ENCODE results near the gene LAMA2.

LAMA2 gene

GRCh38 chr6:129279343-129280292 is 396.7 kb downstream of the LAMA2 start:
- no peak for TF ChIP-seq CTCF (IDR thresholded peaks at IDR 0.05; ENCODE audit: low read depth, low read length)

GRCh38 chr6:129280293-129280644 is 397.3 kb downstream of the LAMA2 start:
- no peak overlapping the region for H3K4me3 ChIP-seq (ENCODE audit: low read depth, low read length)

More at GRCh38 chr6:129279343-129280292, 396.7 kb downstream of the LAMA2 start:
- H3K4me3 ChIP-seq (ENCODE audit: low read depth, low read length) = no peak overlapping the region

GRCh38 chr6:129280749-129281148 is 397.8 kb downstream of the LAMA2 start:
- no peak overlapping the region for H3K4me3 ChIP-seq (ENCODE audit: low read depth, low read length)
- no peak for TF ChIP-seq CTCF (IDR thresholded peaks at IDR 0.05; ENCODE audit: low read depth, low read length)

More at GRCh38 chr6:129280293-129280644, 397.3 kb downstream of the LAMA2 start:
- no peak for TF ChIP-seq CTCF (IDR thresholded peaks at IDR 0.05; ENCODE audit: low read depth, low read length)

- TF ChIP-seq CTCF (IDR thresholded peaks at IDR 0.05; ENCODE audit: low read depth, low read length) = no peak
- H3K4me3 ChIP-seq (ENCODE audit: low read depth, low read length) = no peak overlapping the region
Observed at GRCh38 chr6:129281168-129281796, 398.3 kb downstream of the LAMA2 start.

DNA sequence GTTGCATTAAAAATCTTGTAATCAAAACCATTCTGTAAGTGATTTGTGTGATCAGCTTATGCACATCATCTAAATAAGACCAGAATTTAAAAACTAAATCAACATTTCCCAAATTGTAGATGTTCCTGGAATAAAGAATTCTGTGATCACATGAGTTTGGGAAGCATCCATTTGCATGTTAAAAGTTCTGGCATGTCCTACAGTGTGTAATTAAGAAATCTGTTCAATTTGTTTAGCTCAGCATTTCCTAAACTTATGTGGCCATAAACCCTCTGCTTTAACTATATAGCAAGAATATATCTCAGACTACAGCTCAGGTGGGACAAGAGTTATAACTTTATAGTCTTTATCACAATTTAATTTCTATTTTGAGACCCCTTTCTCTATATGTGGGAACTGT is 399.1 kb downstream of the LAMA2 start:
- TF ChIP-seq CTCF (IDR thresholded peaks at IDR 0.05; ENCODE audit: low read depth, low read length) = no peak
- no peak overlapping the region for H3K4me3 ChIP-seq (ENCODE audit: low read depth, low read length)

DNA sequence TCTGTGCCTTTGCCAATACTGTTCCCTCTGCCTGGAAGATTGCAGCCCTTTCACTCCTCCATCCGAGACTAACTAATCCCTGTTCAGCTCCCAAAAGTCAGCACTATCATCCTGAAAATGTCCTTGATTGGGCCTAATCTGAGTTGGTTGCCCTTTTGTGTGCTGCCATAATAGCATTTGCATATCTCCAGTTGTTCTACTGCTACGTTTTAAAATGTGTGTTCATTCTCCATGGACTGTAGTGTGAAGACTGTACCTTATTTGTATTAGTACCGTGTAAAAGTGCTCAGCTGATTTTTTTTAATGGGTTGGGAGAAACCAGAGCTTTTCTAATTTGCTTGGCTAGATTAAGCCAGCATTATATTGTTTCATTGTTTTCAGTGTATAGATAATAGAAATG is 401.3 kb downstream of the LAMA2 start:
- no peak overlapping the region for H3K4me3 ChIP-seq (ENCODE audit: low read depth, low read length)
- no peak for TF ChIP-seq CTCF (IDR thresholded peaks at IDR 0.05; ENCODE audit: low read depth, low read length)
